Neural crest cell (in vitro differentiated cells): ENCODE data around the gene ADAM29. TPM values are rescaled to one million over a fixed set of nuclear protein-coding genes. Genes with fewer than 3 reads are reported as not detected.

ENCODE experiments used
- DNase-seq: peaks from one replicate; pipeline ENCODE4 v3.0.0; 2021; ENCODE audit warnings: low read depth, mixed read lengths, low spot score
- H3K27ac Mint-ChIP-seq: one replicate; pipeline ENCODE4 v1.8.0; 2021; ENCODE audit warnings: mild to moderate bottlenecking, mixed read lengths; ENCODE audit not compliant: unreplicated experiment
- H3K27me3 Mint-ChIP-seq: 2 replicates; pipeline ENCODE4 v1.8.0; 2021; ENCODE audit warnings: low read depth, mild to moderate bottlenecking, mixed read lengths
- H3K36me3 Mint-ChIP-seq: 2 replicates; pipeline ENCODE4 v1.8.0; 2021; ENCODE audit warnings: low read depth, mild to moderate bottlenecking, mixed read lengths
- H3K4me1 Mint-ChIP-seq: 2 replicates; pipeline ENCODE4 v1.8.0; 2021; ENCODE audit warnings: mixed read lengths
- H3K4me3 Mint-ChIP-seq: one replicate; pipeline ENCODE4 v1.8.0; 2021; ENCODE audit warnings: mild to moderate bottlenecking, mixed read lengths
- H3K9me3 Mint-ChIP-seq: 2 replicates; pipeline ENCODE4 v1.8.0; 2021; ENCODE audit warnings: mixed read lengths
- total RNA-seq: library from RNA; stranded (reverse); gene quantifications from 2 replicates; pipeline ENCODE4 v1.2.1, GENCODE V29; 2021
- TF ChIP-seq, protein P1 (sequence below): fragments of 200-600 bp; sonication (generic); conservative IDR thresholded peaks from 2 replicates; pipeline ENCODE4 v1.5.0; 2021; ENCODE audit warnings: antibody characterized with exemption, mild to moderate bottlenecking

ADAM29 gene
- total RNA-seq, 1 donor from 2014 or later = not detected

DNA sequence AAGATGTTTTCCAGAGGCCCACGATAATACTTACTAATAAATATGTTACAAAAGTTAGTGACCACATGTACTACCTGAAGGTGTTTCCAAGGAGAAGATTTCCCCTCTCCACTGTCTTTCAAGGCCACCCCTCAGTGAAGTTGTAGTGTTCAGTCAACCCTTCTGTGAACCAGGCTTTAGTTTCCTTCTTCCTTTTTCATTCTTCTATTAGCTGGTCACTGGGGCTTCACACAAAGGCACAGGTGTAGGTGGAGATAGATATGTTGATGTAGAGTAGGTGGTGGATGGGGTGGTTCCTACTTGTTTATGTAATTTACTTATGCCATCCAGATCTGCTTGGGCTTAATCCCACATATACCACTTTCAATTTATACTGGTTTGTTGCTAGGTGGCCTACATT is 43.3 kb upstream of the ADAM29 start:
- no peaks in the 10 kb centered on the region for H3K9me3 Mint-ChIP-seq
- H3K27me3 Mint-ChIP-seq = no peaks in the 10 kb centered on the region
- H3K27ac Mint-ChIP-seq = no peak overlapping the region
- no peaks in the 10 kb centered on the region for H3K36me3 Mint-ChIP-seq
- H3K4me1 Mint-ChIP-seq = peaks cover 15% of the 10 kb centered on the region
- TF ChIP-seq, protein P1, sequence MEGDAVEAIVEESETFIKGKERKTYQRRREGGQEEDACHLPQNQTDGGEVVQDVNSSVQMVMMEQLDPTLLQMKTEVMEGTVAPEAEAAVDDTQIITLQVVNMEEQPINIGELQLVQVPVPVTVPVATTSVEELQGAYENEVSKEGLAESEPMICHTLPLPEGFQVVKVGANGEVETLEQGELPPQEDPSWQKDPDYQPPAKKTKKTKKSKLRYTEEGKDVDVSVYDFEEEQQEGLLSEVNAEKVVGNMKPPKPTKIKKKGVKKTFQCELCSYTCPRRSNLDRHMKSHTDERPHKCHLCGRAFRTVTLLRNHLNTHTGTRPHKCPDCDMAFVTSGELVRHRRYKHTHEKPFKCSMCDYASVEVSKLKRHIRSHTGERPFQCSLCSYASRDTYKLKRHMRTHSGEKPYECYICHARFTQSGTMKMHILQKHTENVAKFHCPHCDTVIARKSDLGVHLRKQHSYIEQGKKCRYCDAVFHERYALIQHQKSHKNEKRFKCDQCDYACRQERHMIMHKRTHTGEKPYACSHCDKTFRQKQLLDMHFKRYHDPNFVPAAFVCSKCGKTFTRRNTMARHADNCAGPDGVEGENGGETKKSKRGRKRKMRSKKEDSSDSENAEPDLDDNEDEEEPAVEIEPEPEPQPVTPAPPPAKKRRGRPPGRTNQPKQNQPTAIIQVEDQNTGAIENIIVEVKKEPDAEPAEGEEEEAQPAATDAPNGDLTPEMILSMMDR = no peak
- DNase-seq = no peak
- no peak overlapping the region for H3K4me3 Mint-ChIP-seq

DNA sequence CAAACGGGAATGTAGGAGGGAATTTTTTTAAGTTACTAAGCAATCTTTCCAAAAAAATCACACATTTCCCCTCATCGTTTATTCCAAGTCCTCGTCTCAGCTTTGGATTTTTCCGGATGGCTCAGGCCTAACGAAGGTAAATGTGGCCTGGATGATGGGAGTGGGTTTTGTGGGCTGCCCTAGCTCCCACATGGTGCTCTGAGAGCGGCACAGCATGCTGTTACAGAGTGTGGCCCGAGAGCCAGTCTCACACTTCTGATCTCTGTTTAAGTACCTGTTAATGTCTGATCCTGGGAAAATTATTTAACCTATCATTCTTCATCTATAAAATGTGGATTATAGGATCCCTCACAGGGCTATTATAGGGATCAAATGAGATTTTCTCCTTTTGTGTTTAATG is 38.2 kb upstream of the ADAM29 start:
- H3K4me3 Mint-ChIP-seq = no peak overlapping the region
- H3K27ac Mint-ChIP-seq = no peak overlapping the region
- no peaks in the 10 kb centered on the region for H3K4me1 Mint-ChIP-seq
- DNase-seq = no peak
- H3K9me3 Mint-ChIP-seq = peaks cover 3% of the 10 kb centered on the region
- no peaks in the 10 kb centered on the region for H3K36me3 Mint-ChIP-seq
- H3K27me3 Mint-ChIP-seq = no peaks in the 10 kb centered on the region
- TF ChIP-seq, protein P1 = no peak

DNA sequence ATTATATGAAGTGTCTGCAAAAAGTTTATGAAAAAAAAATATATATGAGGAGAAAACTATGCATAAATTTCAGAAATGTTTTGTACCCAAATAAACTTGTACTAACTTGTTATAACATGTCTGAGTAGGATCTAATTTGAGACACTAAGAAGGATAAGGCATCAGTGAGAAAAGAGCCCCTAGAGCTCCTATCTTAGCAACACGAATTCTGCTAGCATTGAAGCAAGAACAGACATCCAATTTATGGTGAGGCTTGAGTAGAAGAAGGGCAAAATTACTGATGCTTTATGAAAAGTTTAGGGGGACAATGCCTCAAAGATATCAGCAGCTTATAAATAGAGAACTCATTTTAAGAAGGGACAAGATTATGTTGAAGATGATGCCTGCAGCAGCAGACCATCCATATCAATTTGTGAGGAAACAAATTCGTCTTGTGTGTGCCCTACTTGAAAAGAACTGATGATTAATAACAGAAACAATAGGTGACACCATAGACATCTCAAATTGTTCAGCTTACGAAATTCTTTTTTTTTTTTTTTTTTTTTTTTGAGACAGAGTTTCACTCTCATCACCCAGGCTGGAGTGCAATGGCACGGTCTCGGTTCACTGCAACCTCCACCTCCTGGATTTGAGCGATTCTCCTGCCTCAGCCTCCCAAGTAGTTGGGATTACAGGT is 35.7 kb upstream of the ADAM29 start:
- Mint-ChIP-seq H3K4me3 (no peak overlapping the region), H3K4me1 (no peaks in the 10 kb centered on the region), H3K27ac (no peak overlapping the region), H3K36me3 (no peaks in the 10 kb centered on the region), H3K9me3 (peaks cover 3% of the 10 kb centered on the region), H3K27me3 (no peaks in the 10 kb centered on the region)
- DNase-seq = no peak
- TF ChIP-seq, protein P1 = no peak

GRCh38 chr4:174907508-174907907 is 10.7 kb upstream of the ADAM29 start:
- Mint-ChIP-seq H3K4me3 (no peak overlapping the region), H3K27me3 (no peaks in the 10 kb centered on the region), H3K27ac (no peak overlapping the region), H3K4me1 (no peaks in the 10 kb centered on the region), H3K9me3 (peaks cover 15% of the 10 kb centered on the region), H3K36me3 (no peaks in the 10 kb centered on the region)
- TF ChIP-seq, protein P1 = no peak
- no peak for DNase-seq

DNA sequence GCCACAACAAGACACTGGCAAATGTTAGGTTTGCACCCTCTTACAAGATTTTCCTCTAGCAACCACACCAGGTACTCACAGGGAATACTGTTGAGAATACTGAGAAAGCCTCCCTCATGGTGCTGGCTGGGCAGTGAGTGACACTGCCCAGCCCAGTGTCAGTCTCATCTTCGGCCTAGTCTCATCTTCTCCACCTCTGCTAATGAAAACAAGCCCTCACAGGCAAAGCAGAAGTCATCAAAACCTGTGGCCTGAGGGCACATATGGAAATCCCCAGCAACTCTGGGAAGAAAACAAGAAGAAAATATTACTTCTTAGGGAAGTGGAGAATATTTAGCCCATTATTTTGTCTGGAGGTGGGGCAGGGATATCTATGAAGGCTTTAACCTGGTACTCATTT is 7.9 kb upstream of the ADAM29 start:
- H3K27ac Mint-ChIP-seq = no peak overlapping the region
- peaks cover 9% of the 10 kb centered on the region for H3K9me3 Mint-ChIP-seq
- no peaks in the 10 kb centered on the region for H3K4me1 Mint-ChIP-seq
- no peak for DNase-seq
- H3K27me3 Mint-ChIP-seq = no peaks in the 10 kb centered on the region
- TF ChIP-seq, protein P1 = no peak
- H3K36me3 Mint-ChIP-seq = no peaks in the 10 kb centered on the region
- H3K4me3 Mint-ChIP-seq = no peak overlapping the region
